Spleen (tissue), 11 donors: Measurements from ENCODE around the gene CACNA2D1. TPM values are rescaled to one million over a fixed set of nuclear protein-coding genes. Genes with fewer than 3 reads are reported as not detected.

Source experiments
- DNase-seq: peaks from one replicate; pipeline ENCODE4 v3.0.0-alpha.2; 2020
- H3K27ac ChIP-seq, 8 donors: fragments of 200-600 bp; sonication (generic) in 7 of 8; 1 replicate in 4 of 8; 2 replicates in 4 of 8; pipeline versions ENCODE4 v1.5.0 to v1.8.0; 2016 to 2021; ENCODE audit warnings: inconsistent platforms in 4 of 8, mild to moderate bottlenecking in 4 of 8, moderate library complexity in 1 of 8
- H3K27me3 ChIP-seq, 7 donors: fragments of 200-600 bp; sonication (generic) in 6 of 7; replicated peaks in 1 of 7; 1 replicate in 4 of 7; 2 replicates in 3 of 7; pipeline versions ENCODE4 v1.5.0 to v1.8.0; 2016 to 2021; ENCODE audit warnings: inconsistent platforms in 3 of 7, mild to moderate bottlenecking in 1 of 7
- H3K36me3 ChIP-seq, 6 donors: fragments of 200-600 bp; sonication (generic) in 5 of 6; 1 replicate in 4 of 6; 2 replicates in 2 of 6; pipeline versions ENCODE4 v1.5.0 to v1.8.0; 2016 to 2021; ENCODE audit warnings: inconsistent platforms in 2 of 6
- H3K4me1 ChIP-seq, 6 donors: fragments of 200-600 bp; sonication (generic) in 5 of 6; 1 replicate in 3 of 6; 2 replicates in 3 of 6; pipeline versions ENCODE4 v1.5.0 to v1.8.0; 2016 to 2021; ENCODE audit warnings: inconsistent platforms in 3 of 6
- H3K4me3 ChIP-seq, 8 donors: fragments of 200-600 bp; sonication (generic) in 7 of 8; 1 replicate in 4 of 8; 2 replicates in 4 of 8; pipeline versions ENCODE4 v1.5.0 to v1.8.0; 2016 to 2021; ENCODE audit warnings: inconsistent platforms in 4 of 8, mild to moderate bottlenecking in 4 of 8, moderate library complexity in 2 of 8
- H3K9me3 ChIP-seq, 8 donors: fragments of 200-600 bp; sonication (generic) in 7 of 8; 1 replicate in 4 of 8; 2 replicates in 4 of 8; pipeline versions ENCODE4 v1.5.0 to v1.8.0; 2016 to 2021; ENCODE audit warnings: inconsistent platforms in 4 of 8
- CTCF ChIP-seq, 11 experiments: fragments of 200-600 bp in 7 of 11; fragments of 450-650 bp in 4 of 11; sonication (generic) in 4 of 11; IDR thresholded peaks in 8 of 11; conservative IDR thresholded peaks in 3 of 11; 1 replicate in 7 of 11; 2 replicates in 4 of 11; pipeline versions ENCODE4 v1.4.0 to v1.8.0; 2016 to 2021; ENCODE audit warnings: antibody characterized with exemption in 11 of 11, inconsistent platforms in 4 of 11, mild to moderate bottlenecking in 1 of 11
- POLR2A ChIP-seq, 3 donors: fragments of 450-650 bp; IDR thresholded peaks; one replicate each; pipeline ENCODE4 v1.5.1; 2017; ENCODE audit warnings: antibody characterized with exemption in 3 of 3, mild to moderate bottlenecking in 1 of 3
- POLR2AphosphoS5 ChIP-seq, 3 donors: sonication (generic); formaldehyde crosslinking; IDR thresholded peaks; one replicate each; pipeline ENCODE4 v1.5.1; 2017; ENCODE audit warnings: antibody characterized with exemption in 3 of 3
- WGBS, 5 donors: extraction: QIAGEN DNeasy Blood & Tissue Kit in 3 of 5; methylation state at CpG; one replicate each; pipeline versions ENCODE4 v1.1.5 to v1.1.7; 2013 to 2018; 5-methylcytosine and 5-hydroxymethylcytosine counted together
- intact Hi-C: fragments of 100-400 bp; cut with DNase I; formaldehyde crosslinking; loops from one replicate; pipeline ENCODE4 v1.15.0; 2023; ENCODE audit warnings: low total_unique reads
- polyA plus RNA-seq, 3 donors: library from polyadenylated mRNA; stranded (reverse); fragments of 200-250 nt; gene quantifications; one replicate each; pipeline ENCODE4 v1.2.1, GENCODE V29; 2013
- total RNA-seq, 7 donors: library from RNA; depleted of rRNA in 3 of 7; stranded (reverse); fragments of >200 nt in 3 of 7; fragmentation: NEBNext Ultra II Directional in 4 of 7; extraction: Animal tissue kit (Norgen Biotek cat#: 25700) in 4 of 7; gene quantifications; one replicate each; pipeline versions ENCODE4 v1.1.0 to v1.2.1, GENCODE V29; 2016 to 2021
- donor health status: healthy with polysubstance abuse.
- donor health status: DM: no; HTN: no; CAD: no; lungs with moderate emphysema.
- donor health status: DM: no; HTN: no; CAD: no.
- donor health status: Bipolar disorder and iron deficiency.
- donor health status: healthy.
- donor health status: DM: no; HTN: no; CAD: no.
- donor health status: DM: yes; HTN: yes; CAD: no.

Gene CACNA2D1
- total and polyA plus RNA-seq, 10 donors, result 1.7 to 24.0 (median 15.2) TPM

GRCh38 chr7:82224529-82224928 is 219.0 kb downstream of the CACNA2D1 start:
- intact Hi-C loops, result no loop called here
- Histone ChIP-seq H3K9me3 (peaks cover 0 to 7% (median 0%) of the 10 kb centered on the region in 8 donors), H3K27ac (no peak overlapping the region), H3K4me3 (no peak overlapping the region), H3K4me1 (no peaks in the 10 kb centered on the region), H3K36me3 (no peaks in the 10 kb centered on the region), H3K27me3 (no peaks in the 10 kb centered on the region)
- no peak for TF ChIP-seq POLR2AphosphoS5 (IDR thresholded peaks at IDR 0.05)
- DNase-seq, result no peak
- WGBS, 5 donors, result 87 to 93% (median 88%) methylated on average over 6 of the region's 6 CpGs

- peaks cover 0 to 7% (median 0%) of the 10 kb centered on the region in 8 donors for H3K9me3 ChIP-seq
- H3K27me3 ChIP-seq, result no peaks in the 10 kb centered on the region
- H3K4me1 ChIP-seq, result no peaks in the 10 kb centered on the region
- H3K27ac ChIP-seq, result no peak overlapping the region
- TF ChIP-seq CTCF (IDR thresholded peaks at IDR 0.05 in 8 of 11, conservative IDR thresholded peaks at IDR 0.05 in 3 of 11) (no peak), POLR2AphosphoS5 (IDR thresholded peaks at IDR 0.05) (no peak), POLR2A (IDR thresholded peaks at IDR 0.05) (no peak)
- intact Hi-C loops, result no loop called here
- 49 to 78% (median 66%) methylated on average over 3 of the region's 3 CpGs for WGBS, 5 donors
- H3K4me3 ChIP-seq, result no peak overlapping the region
- no peaks in the 10 kb centered on the region for H3K36me3 ChIP-seq
- DNase-seq, result no peak
Measured at GRCh38 chr7:82223580-82223979, 220.0 kb downstream of the CACNA2D1 start.

- no peak for DNase-seq
- H3K27me3 ChIP-seq, result no peaks in the 10 kb centered on the region
Measured at GRCh38 chr7:82221152-82221674, 222.4 kb downstream of the CACNA2D1 start.

GRCh38 chr7:82212466-82212865 is 231.1 kb downstream of the CACNA2D1 start:
- Histone ChIP-seq H3K4me3 (no peak overlapping the region), H3K9me3 (peaks cover 0 to 14% (median 0%) of the 10 kb centered on the region in 8 donors), H3K4me1 (no peaks in the 10 kb centered on the region), H3K27me3 (no peaks in the 10 kb centered on the region), H3K36me3 (no peaks in the 10 kb centered on the region), H3K27ac (no peak overlapping the region)
- TF ChIP-seq POLR2A (IDR thresholded peaks at IDR 0.05), result no peak
- no peak for TF ChIP-seq POLR2AphosphoS5 (IDR thresholded peaks at IDR 0.05)
- TF ChIP-seq CTCF (IDR thresholded peaks at IDR 0.05 in 8 of 11, conservative IDR thresholded peaks at IDR 0.05 in 3 of 11), result no peak
- intact Hi-C loops, result no loop called here
- DNase-seq, result no peak

More at GRCh38 chr7:82221152-82221674, 222.4 kb downstream of the CACNA2D1 start:
- Histone ChIP-seq H3K4me3 (no peak overlapping the region), H3K36me3 (no peaks in the 10 kb centered on the region), H3K9me3 (no peaks in the 10 kb centered on the region), H3K4me1 (no peaks in the 10 kb centered on the region), H3K27ac (no peak overlapping the region)
- WGBS, 5 donors, result 88 to 94% (median 89%) methylated on average over 9 of the region's 9 CpGs
- intact Hi-C loops, result no loop called here
- TF ChIP-seq CTCF (IDR thresholded peaks at IDR 0.05 in 8 of 11, conservative IDR thresholded peaks at IDR 0.05 in 3 of 11), result no peak
- TF ChIP-seq POLR2AphosphoS5 (IDR thresholded peaks at IDR 0.05), result no peak
- no peak for TF ChIP-seq POLR2A (IDR thresholded peaks at IDR 0.05)

- Histone ChIP-seq H3K4me3 (no peak overlapping the region), H3K27me3 (no peaks in the 10 kb centered on the region), H3K27ac (no peak overlapping the region), H3K36me3 (no peaks in the 10 kb centered on the region), H3K9me3 (peaks cover 0 to 14% (median 0%) of the 10 kb centered on the region in 8 donors), H3K4me1 (no peaks in the 10 kb centered on the region)
- intact Hi-C loops, result no loop called here
- no peak for DNase-seq
- WGBS, 5 donors, result 83 to 100% (median 88%) methylated on average over 1 of the region's 1 CpG
- TF ChIP-seq POLR2AphosphoS5 (IDR thresholded peaks at IDR 0.05) (no peak), POLR2A (IDR thresholded peaks at IDR 0.05) (no peak), CTCF (IDR thresholded peaks at IDR 0.05 in 8 of 11, conservative IDR thresholded peaks at IDR 0.05 in 3 of 11) (no peak)
Measured at GRCh38 chr7:82211333-82211732, 232.2 kb downstream of the CACNA2D1 start.
